ENCODE results near the gene PES1. TPM values are rescaled to one million over a fixed set of nuclear protein-coding genes. Genes with fewer than 3 reads are reported as not detected.
"Not testable (repeated sequence)": the region's sequence is repeated elsewhere in the genome, so short reads cannot be mapped to it uniquely, and the experiment has no call there.

Gene PES1
- total RNA-seq, 1 experiment from 2014 or later, result 167 TPM

- Histone ChIP-seq H3K9me2 (ENCODE audit: insufficient read depth) (no peaks in the 10 kb centered on the region), H3K4me1 (ENCODE audit: control insufficient read depth in 1 of 2, insufficient read depth in 2 of 2, low read length in 2 of 2) (peaks cover 17 to 29% of the 10 kb centered on the region in 2 experiments), H3K4me3 (replicated peaks in 1 of 2; ENCODE audit: low read depth in 1 of 2, low read length in 2 of 2) (peak overlapping the region in 1 of 2 experiments; percentile 63; a peak in 1 of 4 replicates), H3K4me2 (ENCODE audit: low read length) (peak overlapping the region; percentile 79), H3K27me3 (ENCODE audit: insufficient read depth, low read length) (no peaks in the 10 kb centered on the region), H3K27ac (ENCODE audit: low read depth, low read length) (peak overlapping the region; percentile 57), H4K20me1 (ENCODE audit: insufficient read depth) (no peaks in the 10 kb centered on the region), H2AFZ (ENCODE audit: low read depth, low read length, poor library complexity, severe bottlenecking) (peak overlapping the region; percentile 19), H3K9ac (ENCODE audit: low read length) (no peak overlapping the region), H3K79me2 (ENCODE audit: insufficient read depth, low read length) (peaks cover 18% of the 10 kb centered on the region; the same call in 1 of the 2 replicates), H3K9me3 (ENCODE audit: control insufficient read depth in 1 of 2, insufficient read depth in 1 of 2, low read depth in 1 of 2, low read length in 2 of 2) (no peaks in the 10 kb centered on the region), H3K36me3 (ENCODE audit: control insufficient read depth in 1 of 2, insufficient read depth in 2 of 2, low read length in 2 of 2) (no peaks in the 10 kb centered on the region)
- ChIA-PET RAD21 (ENCODE audit: low non-redundant PET in 1 of 2, low total read pairs in 2 of 2, uncharacterized antibody in 2 of 2, unreplicated experiment in 2 of 2) (interaction anchor here (1.6 to 2.1 kb wide), 3 partner anchors 118 to 120 kb away, joined by 4 to 27 read pairs (median 16); no protein-coding TSS in a partner anchor), CTCF (interaction anchor here (0.7 to 3.8 kb wide), 21 partner anchors 9 to 473 kb away, joined by 3 to 95 read pairs (median 5); partner anchors contain the start of genes SELENOM and TCN2), POLR2A (interaction anchor here (1.1 to 2.2 kb wide), 4 partner anchors 14 to 120 kb away, joined by 3 to 15 read pairs (median 7); no protein-coding TSS in a partner anchor)
- ATAC-seq, result peak; percentile 72
- peak; percentile 73 for DNase-seq (ENCODE audit: low read depth, low spot score)
- BruUV-seq (replicated peaks), result no TSS peak
- intact Hi-C loops (cut with micrococcal nuclease), result loop anchor here (1.0 to 10.0 kb wide), 4 partner anchors 42 to 290 kb away; no protein-coding TSS in a partner anchor
- TF ChIP-seq ATF3 (IDR thresholded peaks at IDR 0.05) (no peak), EZH2phosphoT487 (IDR thresholded peaks at IDR 0.05; ENCODE audit: borderline replicate concordance) (no peak), SP1 (IDR thresholded peaks at IDR 0.05; ENCODE audit: low read depth) (no peak), CBX3 (IDR thresholded peaks at IDR 0.05; ENCODE audit: low read depth) (no peak), RAD21 (IDR thresholded peaks at IDR 0.05; ENCODE audit: low read depth) (peak; percentile 94), POLR2A (IDR thresholded peaks at IDR 0.05; ENCODE audit: borderline replicate concordance, extremely low read depth, insufficient read depth, insufficient read length) (no peak), YY1 (IDR thresholded peaks at IDR 0.05; ENCODE audit: extremely low read depth, insufficient replicate concordance, low read depth, low read length) (no peak), CEBPB (IDR thresholded peaks at IDR 0.05; ENCODE audit: low read depth) (no peak), SIN3A (IDR thresholded peaks at IDR 0.05; ENCODE audit: low read depth) (no peak), CTCF (IDR thresholded peaks at IDR 0.05 in 2 of 3, conservative IDR thresholded peaks at IDR 0.05 in 1 of 3; ENCODE audit: borderline replicate concordance in 1 of 3, insufficient read depth in 1 of 3, low read depth in 2 of 3, low read length in 2 of 3) (peak; percentile 91 to 93 (median 93)), POLR2AphosphoS5 (IDR thresholded peaks at IDR 0.05; ENCODE audit: low read depth, low read length) (no peak), MAX (IDR thresholded peaks at IDR 0.05) (peak; percentile 22; the same call in 1 of the 2 replicates), ZNF274 (IDR thresholded peaks at IDR 0.05; ENCODE audit: low read depth, low read length) (no peak), EGR1 (IDR thresholded peaks at IDR 0.05; ENCODE audit: low read depth) (no peak), SRF (IDR thresholded peaks at IDR 0.05; ENCODE audit: low read depth) (no peak), TCF7L2 (IDR thresholded peaks at IDR 0.05; ENCODE audit: borderline replicate concordance, extremely low read depth, insufficient read depth, insufficient read length) (peak; percentile 91), EZH2 (IDR thresholded peaks at IDR 0.05) (no peak), ZFX (IDR thresholded peaks at IDR 0.05) (no peak)
These were observed 42.9 kb upstream of the PES1 start for GRCh38 chr22:30634471-30635233.

GRCh38 chr22:30631469-30631868, 39.8 kb upstream of the PES1 start:
- H3K79me2 ChIP-seq (ENCODE audit: insufficient read depth, low read length); H3K9me2 ChIP-seq (ENCODE audit: insufficient read depth); DNase-seq (ENCODE audit: low read depth, low spot score); H4K20me1 ChIP-seq (ENCODE audit: insufficient read depth); BruUV-seq (replicated peaks); ATAC-seq; CTCF ChIA-PET; RAD21 ChIA-PET (ENCODE audit: low non-redundant PET in 1 of 2, low total read pairs in 2 of 2, uncharacterized antibody in 2 of 2, unreplicated experiment in 2 of 2); H3K4me3 ChIP-seq (replicated peaks in 1 of 2; ENCODE audit: low read depth in 1 of 2, low read length in 2 of 2); H2AFZ ChIP-seq (ENCODE audit: low read depth, low read length, poor library complexity, severe bottlenecking); H3K4me2 ChIP-seq (ENCODE audit: low read length); H3K9ac ChIP-seq (ENCODE audit: low read length); H3K36me3 ChIP-seq (ENCODE audit: control insufficient read depth in 1 of 2, insufficient read depth in 2 of 2, low read length in 2 of 2); H3K27me3 ChIP-seq (ENCODE audit: insufficient read depth, low read length); H3K9me3 ChIP-seq (ENCODE audit: control insufficient read depth in 1 of 2, insufficient read depth in 1 of 2, low read depth in 1 of 2, low read length in 2 of 2); POLR2A ChIA-PET; H3K27ac ChIP-seq (ENCODE audit: low read depth, low read length): not testable (repeated sequence)
- peaks cover 12 to 23% of the 10 kb centered on the region in 2 experiments for H3K4me1 ChIP-seq (ENCODE audit: control insufficient read depth in 1 of 2, insufficient read depth in 2 of 2, low read length in 2 of 2)
- intact Hi-C loops (cut with micrococcal nuclease), result loop anchor here (5.0 to 10.0 kb wide), 2 partner anchors 76 to 293 kb away; no protein-coding TSS in a partner anchor

Measured in HCT116 (cell line).